Neural progenitor cell (in vitro differentiated cells): ENCODE data around the gene KCNAB1. TPM values are rescaled to one million over a fixed set of nuclear protein-coding genes. Genes with fewer than 3 reads are reported as not detected.

Source experiments
- DNase-seq: peaks from one replicate; pipeline ENCODE4 v3.0.0-alpha.2; 2016; ENCODE audit warnings: low spot score
- H2AFZ ChIP-seq: fragments of 200-600 bp; sonication (generic); replicated peaks from 2 replicates; pipeline ENCODE4 v1.6.1; 2016; ENCODE audit warnings: antibody characterized with exemption
- H3F3A ChIP-seq: fragments of 200-600 bp; sonication (generic); 2 replicates; pipeline ENCODE4 v1.6.1; 2016; ENCODE audit warnings: antibody characterized with exemption, low read depth
- H3K27ac ChIP-seq: fragments of 200-600 bp; sonication (generic); 2 replicates; pipeline ENCODE4 v1.5.1; 2016; ENCODE audit warnings: mild to moderate bottlenecking
- H3K27me3 ChIP-seq: fragments of 200-600 bp; sonication (generic); 2 replicates; pipeline ENCODE4 v1.6.1; 2016; ENCODE audit warnings: mild to moderate bottlenecking, moderate library complexity
- H3K36me3 ChIP-seq: fragments of 200-600 bp; sonication (generic); 2 replicates; pipeline ENCODE4 v1.5.1; 2016
- H3K4me1 ChIP-seq: fragments of 200-600 bp; sonication (generic); 2 replicates; pipeline ENCODE4 v1.6.1; 2016; ENCODE audit warnings: mixed run types
- H3K4me2 ChIP-seq: fragments of 200-600 bp; sonication (generic); 2 replicates; pipeline ENCODE4 v1.6.1; 2016
- H3K4me3 ChIP-seq: fragments of 200-600 bp; sonication (generic); 2 replicates; pipeline ENCODE4 v1.5.1; 2016
- H3K79me2 ChIP-seq: fragments of 200-600 bp; sonication (generic); 2 replicates; pipeline ENCODE4 v1.6.1; 2016; ENCODE audit warnings: low read depth
- H3K9ac ChIP-seq: fragments of 200-600 bp; sonication (generic); 2 replicates; pipeline ENCODE4 v1.6.1; 2016
- H3K9me3 ChIP-seq: fragments of 200-600 bp; sonication (generic); 2 replicates; pipeline ENCODE4 v1.5.1; 2016; ENCODE audit warnings: low read depth
- H4K20me1 ChIP-seq: fragments of 200-600 bp; sonication (generic); 2 replicates; pipeline ENCODE4 v1.6.1; 2016; ENCODE audit warnings: low read depth
- H3K27ac Mint-ChIP-seq: 3 replicates; pipeline ENCODE4 v1.8.0; 2021; ENCODE audit warnings: mixed read lengths
- H3K27me3 Mint-ChIP-seq: 2 replicates; pipeline ENCODE4 v1.8.0; 2022; ENCODE audit warnings: low read depth, mild to moderate bottlenecking, inconsistent platforms, moderate library complexity, mixed read lengths; ENCODE audit not compliant: insufficient read depth
- H3K36me3 Mint-ChIP-seq: 3 replicates; pipeline ENCODE4 v1.8.0; 2021; ENCODE audit warnings: mixed read lengths
- H3K4me1 Mint-ChIP-seq: 3 replicates; pipeline ENCODE4 v1.8.0; 2021; ENCODE audit warnings: mixed read lengths
- H3K4me3 Mint-ChIP-seq: 3 replicates; pipeline ENCODE4 v1.8.0; 2021; ENCODE audit warnings: mild to moderate bottlenecking, moderate library complexity, mixed read lengths
- H3K9me3 Mint-ChIP-seq: 3 replicates; pipeline ENCODE4 v1.8.0; 2020; ENCODE audit warnings: mixed read lengths
- EZH2 ChIP-seq: fragments of 200-600 bp; sonication (generic); IDR thresholded peaks from 2 replicates; pipeline ENCODE4 v1.6.1; 2017; ENCODE audit warnings: antibody characterized with exemption, mild to moderate bottlenecking, moderate library complexity
- EZH2phosphoT487 ChIP-seq: fragments of 200-600 bp; sonication (generic); IDR thresholded peaks from 2 replicates; pipeline ENCODE4 v1.6.1; 2017; ENCODE audit warnings: antibody characterized with exemption
- total RNA-seq: library from RNA; depleted of rRNA; stranded (reverse); fragments of >200 nt; gene quantifications from 2 replicates; pipeline ENCODE4 v1.2.3, GENCODE V29; 2015; ENCODE audit warnings: low replicate concordance
- TF ChIP-seq, protein P1 (sequence below): fragments of 200-600 bp; sonication (generic); IDR thresholded peaks from 2 replicates; pipeline ENCODE4 v1.5.1; 2017; ENCODE audit warnings: antibody characterized with exemption, mild to moderate bottlenecking

The KCNAB1 gene
- total RNA-seq, 1 donor from 2014 or later, result 0.24 TPM

DNA sequence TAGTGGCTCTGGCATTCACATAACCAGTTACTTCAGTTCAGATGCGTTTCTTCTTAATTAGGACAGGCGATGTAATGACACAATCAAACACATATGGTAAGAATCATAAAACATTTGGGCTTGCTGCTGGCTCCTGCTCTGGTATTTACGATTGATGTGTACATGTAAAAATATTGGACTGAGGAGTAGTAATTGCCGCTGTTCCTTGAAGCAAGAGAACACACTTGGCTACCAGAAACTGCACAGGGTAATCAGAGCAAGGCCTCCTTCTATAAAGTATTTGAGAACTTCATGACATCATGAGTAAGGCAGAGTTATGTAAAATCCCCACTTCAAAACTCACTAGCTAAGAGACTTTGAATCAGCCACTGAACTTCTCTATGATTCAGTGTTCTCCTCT, 276.5 kb downstream of the KCNAB1 start:
- Mint-ChIP-seq H3K4me1 (no peaks in the 10 kb centered on the region), H3K36me3 (no peaks in the 10 kb centered on the region), H3K27ac (no peak overlapping the region), H3K9me3 (no peaks in the 10 kb centered on the region), H3K4me3 (no peak overlapping the region), H3K27me3 (peaks cover 5% of the 10 kb centered on the region)
- Histone ChIP-seq H3K79me2 (no peaks in the 10 kb centered on the region), H2AFZ (no peak overlapping the region), H3F3A (no peaks in the 10 kb centered on the region), H3K36me3 (no peaks in the 10 kb centered on the region), H4K20me1 (no peaks in the 10 kb centered on the region), H3K4me2 (no peak overlapping the region), H3K4me3 (no peak overlapping the region), H3K27ac (no peak overlapping the region), H3K9ac (no peak overlapping the region), H3K27me3 (no peaks in the 10 kb centered on the region), H3K4me1 (no peaks in the 10 kb centered on the region), H3K9me3 (no peaks in the 10 kb centered on the region)
- TF ChIP-seq EZH2phosphoT487, result no peak
- no peak for DNase-seq

DNA sequence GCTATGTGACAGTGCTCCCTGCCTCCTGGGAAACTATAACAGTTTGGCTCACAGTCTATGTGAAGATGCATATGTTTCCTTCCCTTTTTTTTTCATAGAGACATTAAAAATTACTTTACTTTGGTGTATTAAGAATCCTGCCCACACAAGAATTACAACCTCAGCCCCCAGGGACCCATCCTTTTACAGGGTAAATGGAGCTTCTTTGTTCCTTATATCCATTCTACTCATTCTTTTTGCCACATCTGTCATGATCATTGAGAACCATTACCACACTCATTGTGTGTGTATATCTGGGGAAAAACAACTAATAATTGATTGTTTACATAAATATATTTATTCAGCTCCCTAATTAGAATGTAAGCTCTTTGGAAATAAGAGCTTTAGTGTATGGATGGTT, 277.2 kb downstream of the KCNAB1 start:
- Histone ChIP-seq H3K27ac (no peak overlapping the region), H3K27me3 (no peaks in the 10 kb centered on the region), H3K4me2 (no peak overlapping the region), H3K79me2 (no peaks in the 10 kb centered on the region), H3K4me3 (no peak overlapping the region), H3F3A (no peaks in the 10 kb centered on the region), H3K9me3 (no peaks in the 10 kb centered on the region), H4K20me1 (no peaks in the 10 kb centered on the region), H2AFZ (no peak overlapping the region), H3K36me3 (no peaks in the 10 kb centered on the region), H3K9ac (no peak overlapping the region), H3K4me1 (no peaks in the 10 kb centered on the region)
- H3K9me3 Mint-ChIP-seq, result no peaks in the 10 kb centered on the region
- H3K27me3 Mint-ChIP-seq, result peaks cover 6% of the 10 kb centered on the region
- DNase-seq, result no peak
- H3K4me3 Mint-ChIP-seq, result no peak overlapping the region
- no peaks in the 10 kb centered on the region for H3K36me3 Mint-ChIP-seq
- H3K4me1 Mint-ChIP-seq, result no peaks in the 10 kb centered on the region
- H3K27ac Mint-ChIP-seq, result no peak overlapping the region
- TF ChIP-seq EZH2phosphoT487 (no peak), EZH2 (no peak)
- TF ChIP-seq, protein P1, sequence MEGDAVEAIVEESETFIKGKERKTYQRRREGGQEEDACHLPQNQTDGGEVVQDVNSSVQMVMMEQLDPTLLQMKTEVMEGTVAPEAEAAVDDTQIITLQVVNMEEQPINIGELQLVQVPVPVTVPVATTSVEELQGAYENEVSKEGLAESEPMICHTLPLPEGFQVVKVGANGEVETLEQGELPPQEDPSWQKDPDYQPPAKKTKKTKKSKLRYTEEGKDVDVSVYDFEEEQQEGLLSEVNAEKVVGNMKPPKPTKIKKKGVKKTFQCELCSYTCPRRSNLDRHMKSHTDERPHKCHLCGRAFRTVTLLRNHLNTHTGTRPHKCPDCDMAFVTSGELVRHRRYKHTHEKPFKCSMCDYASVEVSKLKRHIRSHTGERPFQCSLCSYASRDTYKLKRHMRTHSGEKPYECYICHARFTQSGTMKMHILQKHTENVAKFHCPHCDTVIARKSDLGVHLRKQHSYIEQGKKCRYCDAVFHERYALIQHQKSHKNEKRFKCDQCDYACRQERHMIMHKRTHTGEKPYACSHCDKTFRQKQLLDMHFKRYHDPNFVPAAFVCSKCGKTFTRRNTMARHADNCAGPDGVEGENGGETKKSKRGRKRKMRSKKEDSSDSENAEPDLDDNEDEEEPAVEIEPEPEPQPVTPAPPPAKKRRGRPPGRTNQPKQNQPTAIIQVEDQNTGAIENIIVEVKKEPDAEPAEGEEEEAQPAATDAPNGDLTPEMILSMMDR, result no peak

DNA sequence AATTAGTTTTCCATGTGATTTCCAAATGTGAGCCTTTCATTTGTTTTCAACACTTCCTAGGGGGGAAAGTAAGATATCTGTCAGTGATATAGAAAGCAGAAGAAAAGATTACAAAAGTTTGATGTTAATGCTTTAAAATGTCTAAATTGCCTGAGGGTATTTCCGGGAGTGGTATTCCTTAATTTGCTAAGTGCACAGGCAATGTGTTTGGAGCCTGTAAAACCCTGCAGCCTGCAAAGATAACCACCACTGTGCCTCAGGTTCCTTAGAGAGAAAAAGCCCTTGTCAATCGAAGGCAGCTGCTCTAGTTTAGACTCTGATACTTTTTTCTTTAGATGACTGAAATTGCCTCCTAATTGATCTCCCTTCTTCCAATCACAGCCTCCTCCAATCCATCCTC, 279.7 kb downstream of the KCNAB1 start:
- Histone ChIP-seq H3F3A (no peaks in the 10 kb centered on the region), H3K27ac (no peak overlapping the region), H3K4me3 (no peak overlapping the region), H3K79me2 (no peaks in the 10 kb centered on the region), H4K20me1 (no peaks in the 10 kb centered on the region), H3K27me3 (no peaks in the 10 kb centered on the region), H3K4me1 (no peaks in the 10 kb centered on the region), H3K9me3 (no peaks in the 10 kb centered on the region), H3K4me2 (no peak overlapping the region), H3K9ac (no peak overlapping the region), H2AFZ (no peak overlapping the region), H3K36me3 (no peaks in the 10 kb centered on the region)
- H3K4me3 Mint-ChIP-seq, result no peak overlapping the region
- H3K27ac Mint-ChIP-seq, result no peak overlapping the region
- TF ChIP-seq, protein P1, result no peak
- no peak for TF ChIP-seq EZH2
- TF ChIP-seq EZH2phosphoT487, result no peak
- H3K9me3 Mint-ChIP-seq, result no peaks in the 10 kb centered on the region
- no peak for DNase-seq
- peaks cover 10% of the 10 kb centered on the region for H3K4me1 Mint-ChIP-seq
- H3K36me3 Mint-ChIP-seq, result no peaks in the 10 kb centered on the region
- H3K27me3 Mint-ChIP-seq, result peaks cover 6% of the 10 kb centered on the region

DNA sequence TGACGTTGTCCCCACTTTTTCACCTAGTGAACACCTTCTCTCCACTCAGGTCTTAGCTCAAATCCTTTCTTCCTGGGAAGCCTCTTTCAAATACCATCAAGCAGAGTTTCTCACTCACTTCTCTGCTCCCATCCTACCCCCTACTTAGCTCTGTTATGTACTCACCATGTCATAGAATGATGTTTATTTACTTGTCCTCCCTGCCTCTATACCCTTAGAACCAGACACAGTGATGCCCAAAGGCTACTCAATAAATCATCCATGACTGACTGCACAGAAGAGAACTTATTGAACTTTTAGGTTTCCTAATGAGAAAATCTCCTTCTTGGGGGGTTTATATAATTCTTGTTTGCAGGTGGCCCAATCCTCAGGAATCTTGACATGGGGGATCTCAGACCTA, 280.4 kb downstream of the KCNAB1 start:
- Mint-ChIP-seq H3K27ac (no peak overlapping the region), H3K4me3 (no peak overlapping the region), H3K4me1 (peaks cover 13% of the 10 kb centered on the region), H3K36me3 (no peaks in the 10 kb centered on the region), H3K27me3 (peaks cover 6% of the 10 kb centered on the region), H3K9me3 (no peaks in the 10 kb centered on the region)
- H3K9ac ChIP-seq, result no peak overlapping the region
- no peak overlapping the region for H3K27ac ChIP-seq
- no peaks in the 10 kb centered on the region for H3F3A ChIP-seq
- no peak overlapping the region for H3K4me3 ChIP-seq
- no peak overlapping the region for H3K4me2 ChIP-seq
- H2AFZ ChIP-seq, result no peak overlapping the region
- no peaks in the 10 kb centered on the region for H4K20me1 ChIP-seq
- no peak for DNase-seq
- H3K79me2 ChIP-seq, result no peaks in the 10 kb centered on the region
- TF ChIP-seq, protein P1, result no peak
- TF ChIP-seq EZH2, result no peak
- no peak for TF ChIP-seq EZH2phosphoT487
- H3K9me3 ChIP-seq, result no peaks in the 10 kb centered on the region
- H3K27me3 ChIP-seq, result no peaks in the 10 kb centered on the region
- H3K4me1 ChIP-seq, result no peaks in the 10 kb centered on the region
- H3K36me3 ChIP-seq, result no peaks in the 10 kb centered on the region
